Fibroblast of skin of scalp (primary cell): Measurements from ENCODE around the gene SENP1.
A peak's percentile ranks its signal among the peaks of the same experiment; 100 is the strongest.

Experiments
- DNase-seq: peaks from one replicate; pipeline ENCODE4 v3.0.0-alpha.2; 2013

The SENP1 gene

GRCh38 chr12:47995981-47996401, 109.9 kb downstream of the SENP1 start:
- peak; percentile 45 for DNase-seq

GRCh38 chr12:47993491-47993890, 112.4 kb downstream of the SENP1 start:
- no peak for DNase-seq
